DMS114 treated with DMSO at 0.1 percent for 48 hours (cell line): ENCODE measurements around the gene KNSTRN.

ENCODE experiments used
- DNase-seq: peaks from one replicate; lab custom pipeline; 2025; ENCODE audit not compliant: unreplicated experiment; lab: John Stamatoyannopoulos, UW

Gene KNSTRN

DNA sequence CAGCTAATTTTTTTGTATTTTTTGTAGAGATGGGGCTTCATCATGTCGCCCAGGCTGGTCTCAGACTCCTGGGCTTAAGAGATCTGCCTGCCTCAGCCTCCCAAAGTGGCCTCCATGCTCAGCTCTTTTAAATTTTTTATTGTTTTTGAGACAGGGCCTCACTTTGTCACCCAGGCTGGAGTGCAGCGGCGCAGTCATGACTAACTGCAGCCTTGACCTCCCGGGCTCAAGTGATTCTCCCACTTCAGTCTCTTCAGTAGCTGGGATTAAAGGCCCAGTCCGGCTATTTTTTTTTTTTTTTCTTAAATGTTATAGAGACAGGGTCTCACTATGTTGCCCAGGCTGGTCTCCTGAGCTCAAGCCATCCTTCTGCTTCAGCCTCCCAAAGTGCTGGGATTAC lies 43.2 kb downstream of the KNSTRN start:
- DNase-seq: no peak

DNA sequence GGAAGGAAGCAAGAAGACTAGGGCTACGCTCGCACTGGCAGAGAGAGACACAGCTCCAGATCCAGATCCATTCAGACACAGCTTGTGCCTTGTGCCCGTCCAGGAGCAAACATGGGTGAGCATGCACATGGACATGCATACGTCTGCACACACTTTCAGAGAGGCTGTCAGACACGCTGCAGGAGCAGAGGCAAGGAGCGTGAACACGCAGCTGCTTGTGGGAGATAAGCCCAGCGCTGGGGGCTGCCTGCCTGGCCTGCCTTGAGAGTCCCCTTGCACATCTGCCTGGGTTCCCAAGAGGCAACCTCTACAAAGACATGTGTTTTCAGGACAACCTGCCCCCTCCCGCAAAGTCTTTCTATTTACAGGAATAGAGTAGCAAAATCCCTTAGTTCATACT lies 44.7 kb downstream of the KNSTRN start:
- DNase-seq: no peak

DNA sequence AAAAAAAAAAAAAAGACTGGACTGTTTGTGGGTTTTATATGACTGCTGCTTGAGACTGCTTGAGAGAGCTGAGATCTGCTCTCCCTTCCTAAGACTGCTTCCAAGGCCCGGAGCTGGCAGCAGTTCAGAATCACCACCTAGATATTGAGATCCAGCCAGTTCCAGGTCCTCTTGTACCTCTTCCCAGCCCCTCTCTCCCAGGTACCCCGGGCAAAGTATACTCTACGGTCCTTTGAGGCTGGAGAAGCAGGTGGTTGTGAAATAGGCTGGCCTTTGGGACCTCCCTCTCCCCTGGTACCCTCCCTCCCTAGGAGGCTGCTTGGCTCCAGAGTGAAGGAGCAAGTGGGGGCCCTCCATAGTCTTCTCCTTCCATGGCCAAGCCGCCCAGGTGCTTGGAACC lies 45.7 kb downstream of the KNSTRN start:
- DNase-seq: no peak

DNA sequence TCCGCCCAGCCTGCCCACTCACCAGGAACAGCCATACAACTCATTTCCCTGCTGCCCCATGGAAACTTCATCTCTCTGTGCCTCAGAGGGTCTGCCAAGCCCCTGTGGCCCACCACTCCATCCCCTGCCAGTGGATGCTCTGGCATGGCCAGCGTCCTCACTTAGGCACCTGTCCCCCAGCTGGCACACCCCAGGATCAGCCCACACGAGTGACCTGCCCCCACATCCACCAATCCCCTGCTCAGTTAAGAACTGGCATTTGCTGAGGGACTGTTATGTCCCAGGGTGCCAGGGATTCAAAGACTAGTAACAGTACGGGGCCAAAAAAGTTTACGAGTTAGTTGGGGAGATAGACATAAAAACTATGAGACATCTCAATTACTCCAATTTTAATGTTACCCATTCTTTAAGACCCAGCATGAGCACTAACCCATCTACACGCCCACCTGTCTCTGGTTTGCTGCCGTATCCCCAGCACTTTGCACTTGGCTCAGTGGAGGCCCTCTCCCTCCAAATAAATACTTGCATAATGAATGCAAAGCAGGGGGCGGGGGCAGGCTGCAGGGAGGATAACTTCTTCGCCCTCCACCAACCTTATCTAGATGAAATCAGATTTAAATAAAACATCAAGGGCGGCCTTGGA lies 46.7 kb downstream of the KNSTRN start:
- DNase-seq: no peak

DNA sequence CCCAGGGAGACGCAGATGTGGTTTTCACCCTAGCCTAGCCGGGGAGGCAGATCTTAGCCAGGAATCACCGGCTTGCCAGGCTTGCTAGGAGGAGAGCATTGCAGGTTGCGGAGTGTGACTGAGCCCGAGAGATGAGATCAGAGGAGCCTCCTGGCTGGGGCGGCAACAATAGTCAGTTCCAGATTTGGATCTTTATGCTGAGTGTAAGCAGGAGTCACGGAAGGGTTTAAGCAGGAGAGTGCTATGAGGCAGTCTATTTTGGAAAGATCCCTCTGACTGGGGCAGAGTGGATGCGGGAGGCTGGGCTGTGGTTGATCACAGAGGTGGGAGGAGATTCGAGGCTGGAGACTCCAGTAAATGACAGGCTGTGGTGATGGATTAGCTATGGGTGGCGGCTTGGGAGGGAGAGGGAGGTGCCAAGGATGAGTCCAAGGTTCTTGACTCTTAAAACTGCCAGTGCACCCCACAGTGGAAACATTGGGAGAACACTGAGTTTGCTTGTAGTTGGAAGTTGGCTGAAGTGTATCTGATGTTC lies 47.8 kb downstream of the KNSTRN start:
- DNase-seq: no peak

DNA sequence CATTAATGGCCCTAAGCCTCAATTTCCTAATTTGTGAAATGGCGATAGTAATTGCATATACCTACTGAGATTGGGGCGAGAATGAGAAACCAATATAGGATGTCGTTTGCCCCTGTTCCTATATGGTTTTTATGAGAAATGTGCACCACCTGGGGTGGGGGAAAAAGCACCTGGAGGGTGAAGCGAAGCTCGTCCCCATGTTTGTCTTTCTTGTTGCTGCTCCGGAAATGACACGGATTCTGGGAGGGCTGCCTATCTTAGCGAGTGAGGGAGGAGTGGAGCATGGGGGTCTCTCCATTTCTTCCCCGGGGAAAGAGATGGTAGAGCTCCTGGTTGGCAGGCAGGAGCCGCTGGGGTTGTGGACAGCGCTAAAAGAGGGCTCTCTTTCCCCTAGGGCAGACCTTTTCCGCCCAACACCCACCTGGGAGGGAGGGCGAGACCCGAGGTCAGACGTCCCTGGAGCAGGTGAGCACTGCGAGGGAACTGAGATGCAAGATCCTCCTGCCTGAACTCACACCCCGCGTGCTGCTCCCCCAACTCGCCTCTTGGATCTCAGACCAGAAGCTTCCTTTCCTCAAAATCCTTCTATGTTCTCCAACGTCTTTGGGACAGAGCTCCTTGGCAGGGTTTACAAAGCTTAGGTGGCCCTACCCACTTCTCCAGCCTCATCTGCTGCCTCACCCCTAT lies 52.6 kb downstream of the KNSTRN start:
- DNase-seq: no peak

DNA sequence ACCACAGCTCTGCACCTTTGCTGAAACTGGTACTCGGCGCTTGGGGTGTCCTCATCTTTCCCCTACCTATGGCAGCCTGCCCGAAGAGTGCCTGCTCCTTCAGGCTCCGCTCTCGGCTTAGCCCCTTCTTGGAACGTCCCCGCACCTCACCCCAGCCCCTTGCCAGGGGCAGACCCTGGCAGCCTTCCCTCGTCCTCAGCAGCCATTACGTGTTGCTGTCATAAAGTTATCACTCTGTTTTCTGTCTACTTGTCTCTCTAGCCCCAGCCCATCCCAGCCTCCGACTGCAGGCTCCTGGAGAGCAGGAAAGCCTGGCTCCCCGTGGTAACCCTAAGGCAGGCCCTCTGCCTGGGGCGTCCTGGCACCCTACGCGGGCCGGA lies 53.2 kb downstream of the KNSTRN start:
- DNase-seq: no peak

DNA sequence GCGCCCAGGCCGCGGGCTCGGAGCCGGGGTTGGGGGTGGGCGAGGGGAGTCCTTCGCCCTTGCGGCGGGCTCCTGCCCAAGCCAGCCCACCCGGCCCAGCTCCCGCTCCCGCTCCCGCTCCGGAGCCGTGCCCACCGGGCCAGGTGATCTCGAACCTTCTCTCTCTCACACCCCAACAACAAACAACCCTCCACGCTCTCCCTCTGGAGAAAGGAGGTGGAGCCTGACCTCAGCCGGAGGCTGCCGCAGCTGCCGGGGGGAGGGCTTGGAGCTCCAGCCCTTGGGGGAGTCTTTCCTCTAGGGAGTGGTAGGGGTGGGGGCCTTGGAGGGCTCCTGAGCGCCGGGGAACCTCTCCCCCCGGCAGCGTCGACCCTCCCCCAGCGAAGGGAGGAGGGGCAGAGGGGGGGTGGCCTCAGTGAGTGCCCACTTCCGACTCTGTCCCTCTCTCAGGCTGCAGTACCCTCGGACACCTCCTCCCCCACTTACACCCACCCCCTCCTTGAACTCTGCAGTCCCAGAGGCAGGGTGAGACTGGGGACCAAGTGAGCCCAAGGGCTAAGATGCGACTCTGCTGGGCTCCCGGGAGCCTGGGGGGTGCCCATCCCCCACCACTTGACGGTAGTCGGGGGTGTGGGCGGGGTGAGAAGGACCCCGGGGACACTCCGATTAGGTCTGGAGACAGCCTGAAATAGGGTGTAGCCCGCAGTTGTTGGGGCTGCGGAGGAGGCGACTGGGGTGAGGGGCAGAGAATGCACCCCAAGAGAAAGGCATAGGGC lies 53.8 kb downstream of the KNSTRN start:
- no peak for DNase-seq

DNA sequence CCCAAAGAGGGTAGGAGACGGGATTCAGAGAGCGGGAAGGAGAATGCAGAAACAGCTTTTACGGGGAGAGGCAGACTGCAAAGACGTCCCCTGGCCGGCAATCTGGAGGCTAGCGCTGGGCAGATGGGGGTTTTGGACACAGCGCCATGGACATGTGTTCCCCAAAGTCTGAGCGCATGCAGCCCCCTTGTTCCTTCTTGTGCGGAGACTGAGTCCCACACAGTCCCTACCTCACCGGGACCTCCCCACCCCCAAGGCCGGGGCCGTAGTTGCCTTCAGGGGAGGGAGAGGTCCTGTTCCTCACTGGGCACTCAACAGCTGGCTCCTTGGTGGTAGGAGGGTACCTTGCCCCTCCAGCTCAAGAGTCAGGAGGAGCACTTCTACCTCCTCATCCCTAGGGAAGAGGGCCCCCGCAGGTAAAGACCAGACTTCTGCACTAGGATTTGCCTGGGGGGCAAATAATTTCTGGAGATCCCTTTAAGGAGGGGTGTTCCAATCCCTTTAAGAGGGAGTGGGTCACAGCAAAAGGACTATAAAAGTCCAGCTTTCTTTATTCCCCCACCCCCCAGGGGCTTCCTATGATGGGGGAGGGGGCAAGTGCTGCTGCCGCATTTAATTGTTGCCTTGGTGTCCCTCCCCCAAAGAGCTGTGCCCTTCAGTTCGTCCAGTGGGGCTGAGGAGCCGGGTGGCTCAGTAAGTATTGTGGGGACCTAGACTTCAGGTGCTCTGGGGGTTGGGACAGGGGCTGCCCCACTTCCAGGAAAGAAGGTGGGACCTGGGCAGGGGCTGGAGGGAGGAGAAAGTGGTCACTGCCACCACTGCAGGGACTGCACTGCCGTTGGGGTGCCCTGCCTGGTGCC lies 54.6 kb downstream of the KNSTRN start:
- DNase-seq: no peak

DNA sequence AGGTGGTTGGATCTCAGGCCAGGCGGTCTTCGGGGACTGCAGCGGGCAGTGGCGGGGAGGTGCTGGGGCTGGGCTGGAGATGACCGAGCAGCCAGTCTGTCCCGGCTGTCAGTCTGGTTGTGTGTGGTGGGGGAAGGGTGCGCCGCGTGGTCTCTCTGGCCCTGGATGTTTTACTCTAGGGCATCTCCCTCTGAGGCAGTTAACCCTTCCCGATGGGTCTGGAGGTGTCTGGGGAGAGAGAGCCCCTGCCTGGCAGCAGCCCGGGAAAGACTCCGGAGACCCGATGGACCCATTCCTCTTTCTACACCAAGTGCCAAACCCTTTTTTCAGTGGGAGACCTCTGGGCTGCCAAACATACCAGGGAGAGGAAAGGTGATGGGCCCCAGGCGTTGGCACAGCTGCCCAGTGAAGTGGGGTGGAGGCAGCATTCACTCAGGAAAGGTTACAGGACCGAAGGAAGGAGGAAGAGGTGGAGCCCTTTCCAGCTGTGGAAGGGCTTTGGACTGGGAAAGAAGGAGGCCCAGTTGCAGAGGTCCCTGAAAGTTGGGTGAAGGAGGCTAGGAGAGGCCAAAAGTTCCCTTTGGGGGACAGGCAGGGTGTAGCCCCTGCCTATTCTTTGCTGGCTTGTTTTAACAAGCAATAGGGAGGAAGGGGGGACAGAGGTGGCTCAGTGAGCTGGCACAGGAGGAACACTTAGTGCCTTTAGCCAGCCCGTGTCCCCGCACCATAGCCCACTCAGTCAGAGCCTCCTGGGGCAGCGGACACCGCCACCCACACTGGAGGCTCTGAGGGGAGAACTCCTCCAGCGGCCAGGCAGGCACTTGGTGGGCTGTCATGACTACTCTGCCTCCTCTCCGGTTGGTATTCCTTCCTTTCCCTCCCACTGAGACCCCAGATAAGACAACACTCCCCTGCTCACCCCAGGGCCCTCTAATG lies 55.5 kb downstream of the KNSTRN start:
- no peak for DNase-seq

DNA sequence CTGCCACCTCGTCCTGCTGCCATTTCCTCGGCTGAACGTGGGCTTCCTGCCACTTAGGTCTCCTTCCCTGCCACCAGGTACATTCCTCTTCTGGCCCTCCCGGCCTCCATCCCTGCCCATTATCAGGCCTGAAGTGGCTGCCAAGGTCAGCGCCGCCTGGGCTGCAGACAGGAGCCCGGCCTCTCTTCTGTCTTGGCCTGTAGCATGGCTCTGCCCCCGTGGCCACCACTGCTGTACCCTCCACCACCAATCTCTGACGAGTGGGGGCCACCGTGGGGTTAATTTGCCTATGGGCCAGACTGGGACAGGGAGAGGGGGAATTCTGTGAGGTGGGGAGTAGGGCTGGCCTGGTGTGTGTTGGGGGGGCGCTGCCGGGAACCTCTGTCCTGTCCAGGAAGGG lies 56.2 kb downstream of the KNSTRN start:
- DNase-seq: no peak

DNA sequence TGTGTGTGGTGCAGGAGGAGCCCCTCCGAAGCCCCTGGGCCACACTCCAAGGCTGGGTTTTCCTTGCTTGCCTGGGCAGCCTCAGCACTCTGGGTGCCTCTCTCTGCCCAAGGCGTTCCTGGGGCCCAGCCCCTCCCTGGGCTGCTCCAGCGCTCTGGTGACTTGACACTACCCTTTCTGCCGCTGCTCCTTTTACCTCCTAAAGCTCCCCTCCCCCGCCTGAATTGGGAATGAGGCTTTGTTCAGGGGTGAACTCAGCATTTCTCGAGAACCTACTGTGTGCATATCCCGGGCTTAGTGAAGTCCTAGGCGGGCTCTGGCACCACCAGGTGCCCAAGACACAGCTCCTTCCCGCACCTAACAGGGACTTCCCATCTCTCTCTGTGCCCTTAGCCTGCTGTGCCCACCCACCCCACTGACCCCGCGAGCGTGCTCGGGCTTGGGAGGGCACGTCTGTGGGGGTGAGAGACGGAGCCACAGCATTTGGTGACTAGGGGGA lies 57.0 kb downstream of the KNSTRN start:
- no peak for DNase-seq

DNA sequence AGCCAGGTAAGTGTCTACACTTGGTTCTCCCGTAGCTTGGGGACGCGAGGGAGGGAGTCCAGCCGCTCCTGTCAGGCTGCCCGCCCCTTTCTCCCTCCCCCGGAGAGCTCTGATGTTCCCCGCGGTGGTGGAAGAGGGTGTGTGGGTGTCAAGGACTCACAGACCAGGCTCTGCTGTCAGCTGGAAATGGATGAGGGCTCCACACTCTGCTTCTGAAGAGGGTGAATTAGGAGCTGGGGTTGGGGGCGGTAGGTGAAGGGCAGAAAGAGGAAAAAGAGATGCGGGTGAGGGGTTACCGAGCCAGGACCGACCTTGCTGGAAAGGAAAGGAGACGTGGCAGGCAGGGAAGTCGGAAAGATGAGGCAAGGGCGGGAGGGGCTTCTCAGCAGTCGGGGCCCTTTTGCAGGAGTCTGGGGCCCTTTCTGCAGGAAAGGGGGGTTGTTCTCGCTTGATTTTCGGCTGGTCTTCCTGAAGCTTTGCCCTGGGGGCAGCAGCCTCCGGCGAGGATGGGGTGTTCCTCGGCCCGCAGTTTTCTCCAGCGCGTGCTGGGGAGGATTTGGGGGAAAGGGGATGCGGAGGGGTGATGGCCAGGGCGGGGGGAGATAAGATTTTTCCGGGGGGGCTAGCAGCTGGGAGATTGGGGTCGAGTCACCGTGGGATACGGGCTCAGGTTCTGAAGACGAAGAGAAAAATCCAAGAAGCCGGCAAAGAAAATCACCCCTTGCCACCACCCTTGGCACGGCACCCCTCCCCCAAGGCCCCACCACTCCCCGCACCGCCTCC lies 57.6 kb downstream of the KNSTRN start:
- DNase-seq: no peak

DNA sequence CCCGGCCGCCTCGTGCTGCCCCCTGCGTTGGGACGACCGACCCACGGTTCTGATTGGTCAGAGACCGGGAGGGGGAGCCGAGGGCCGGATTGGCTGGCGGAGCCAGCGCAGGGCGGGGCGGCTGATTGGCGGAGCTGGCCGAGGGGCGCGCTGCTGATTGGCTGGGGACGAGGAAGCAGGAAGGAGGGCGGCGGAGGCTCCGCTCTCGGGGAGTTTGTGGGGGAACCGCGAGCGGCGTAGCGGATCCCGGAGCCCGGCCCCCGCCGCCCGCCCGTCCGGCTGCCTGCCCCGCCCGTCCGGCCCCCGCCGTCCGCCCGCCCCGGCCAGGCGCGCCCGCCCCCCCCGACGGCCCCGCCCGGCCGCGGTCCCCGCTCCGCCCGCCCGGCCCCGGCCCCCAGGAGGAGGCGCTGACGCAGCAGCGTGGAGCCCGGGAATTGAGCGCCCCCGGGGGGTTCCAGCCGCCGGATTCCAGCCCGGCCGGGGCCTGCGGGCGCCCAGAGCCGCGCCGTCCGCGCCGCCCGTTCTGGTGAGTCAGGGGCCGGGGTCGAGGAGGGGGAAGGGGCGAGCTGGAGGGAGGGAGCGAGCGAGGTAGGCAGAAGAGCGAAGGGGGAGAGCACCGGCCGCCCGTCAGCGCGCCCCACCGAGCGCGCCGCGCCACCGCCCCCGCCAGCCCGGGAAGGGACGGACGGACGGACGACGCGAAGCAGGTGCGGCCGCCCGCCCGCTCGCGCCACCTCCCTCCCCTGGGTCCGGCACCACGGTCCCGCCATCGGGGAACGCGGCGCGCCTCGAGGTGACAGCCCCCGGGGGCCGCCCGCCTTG lies 58.4 kb downstream of the KNSTRN start, which contains the start of gene BAHD1:
Gene BAHD1 (plus strand): TSS at position 211 of the 822 bp plus-strand sequence. CDS start 17,512 bp downstream, outside the sequence.
- peak; percentile 81 for DNase-seq

DNA sequence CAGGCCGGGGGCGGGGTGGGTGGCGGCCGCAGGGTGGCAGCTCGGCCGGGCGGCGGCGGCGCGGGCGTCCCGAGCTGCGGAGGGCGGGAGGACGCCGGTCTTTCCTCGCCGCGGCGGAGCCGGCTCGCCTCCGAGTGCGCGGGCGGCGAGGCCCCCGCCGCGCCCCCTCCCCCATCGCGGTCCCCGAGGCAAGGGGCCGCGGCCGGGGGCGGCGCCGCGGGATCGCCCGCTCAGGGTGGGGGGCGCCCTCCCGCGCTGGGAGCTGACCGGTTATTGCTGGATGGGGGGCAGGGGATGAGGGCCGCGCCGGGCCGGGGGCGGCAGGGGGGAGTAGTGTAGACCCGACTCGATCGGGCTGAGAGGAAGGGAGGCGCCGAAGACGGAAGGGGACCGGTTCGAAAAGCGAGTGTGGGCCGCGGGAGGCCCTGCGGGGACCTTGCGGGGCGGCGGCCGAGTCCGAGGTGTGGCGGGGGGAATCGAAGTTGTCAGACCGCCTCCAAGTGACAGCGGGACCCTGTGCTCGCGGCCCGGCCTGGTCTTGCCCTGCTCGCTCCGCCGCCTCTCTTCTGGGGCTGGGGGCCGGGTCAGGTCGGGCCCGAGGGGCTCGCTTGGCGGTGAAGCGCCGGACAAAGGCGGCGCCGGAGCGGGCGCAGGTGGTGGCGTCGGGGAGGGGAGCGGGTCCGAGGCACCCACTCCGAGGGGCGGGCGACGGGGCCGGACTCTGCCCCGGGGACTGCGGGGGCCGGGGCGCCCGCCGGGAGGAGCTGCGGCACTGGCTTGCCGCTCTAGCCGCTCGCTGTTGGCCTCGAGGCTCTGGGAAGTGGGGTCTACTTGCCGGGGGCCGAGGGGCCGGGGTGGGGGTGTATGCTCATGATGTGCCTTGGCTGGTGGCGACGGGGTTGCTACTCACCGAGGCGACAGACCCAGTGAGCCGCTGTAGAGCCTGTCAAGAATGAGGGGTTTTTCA lies 59.3 kb downstream of the KNSTRN start:
- no peak for DNase-seq

DNA sequence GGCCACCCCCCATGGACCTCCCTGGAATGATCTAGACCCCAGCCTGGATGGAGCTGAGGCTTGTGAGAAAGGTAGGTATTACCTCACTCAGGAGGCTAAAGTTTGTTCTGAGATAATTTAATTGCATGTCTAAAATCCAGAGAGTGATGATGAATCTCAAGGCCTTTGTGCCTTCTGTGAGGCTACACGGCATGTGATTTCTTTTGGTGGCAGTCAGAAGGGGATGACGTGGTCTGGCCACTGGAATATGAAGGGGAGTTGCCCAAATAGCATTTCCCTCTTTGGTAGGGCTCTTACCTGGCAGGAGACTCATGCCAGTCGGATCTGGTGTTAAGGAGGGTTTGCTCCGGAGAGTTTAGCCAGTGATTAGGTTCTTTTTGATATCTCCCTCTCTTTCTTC lies 60.7 kb downstream of the KNSTRN start:
- no peak for DNase-seq

DNA sequence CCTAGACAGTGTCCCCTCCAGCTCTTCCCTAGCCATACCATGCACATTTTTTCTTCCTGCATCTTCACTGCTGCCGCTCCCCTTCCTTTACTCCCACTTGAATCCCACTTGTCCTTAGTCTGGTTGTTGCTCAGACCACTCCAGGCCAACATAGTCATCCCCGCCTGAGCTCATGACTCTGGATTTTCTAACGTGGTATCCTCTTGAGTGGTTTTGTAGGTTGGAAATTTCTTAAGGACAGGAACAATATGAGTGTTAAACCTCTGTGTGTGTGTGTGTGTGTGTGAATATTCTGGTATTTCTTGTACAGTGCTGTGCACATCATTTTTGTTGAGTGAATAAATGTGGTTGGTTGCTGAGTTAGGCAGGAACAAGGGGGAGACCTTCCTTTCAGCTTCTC lies 61.3 kb downstream of the KNSTRN start:
- DNase-seq: no peak
